Hematopoietic multipotent progenitor cell (in vitro differentiated cells): ENCODE data around the gene RRP1B. TPM values are rescaled to one million over a fixed set of nuclear protein-coding genes. Genes with fewer than 3 reads are reported as not detected.
"Not testable (repeated sequence)": the region's sequence is repeated elsewhere in the genome, so short reads cannot be mapped to it uniquely, and the experiment has no call there.

Experiments used
- DNase-seq, 3 donors: peaks; one replicate each; pipeline ENCODE4 v3.0.0-alpha.2; 2011 to 2015; ENCODE audit warnings: low read depth in 2 of 3, low spot score in 2 of 3
- total RNA-seq: library from RNA; depleted of rRNA; stranded (reverse); fragments of >200 nt; gene quantifications from one replicate; pipeline ENCODE4 v1.2.3, GENCODE V29; 2012

Gene RRP1B
- total RNA-seq, 1 donor = 17.8 TPM

DNA sequence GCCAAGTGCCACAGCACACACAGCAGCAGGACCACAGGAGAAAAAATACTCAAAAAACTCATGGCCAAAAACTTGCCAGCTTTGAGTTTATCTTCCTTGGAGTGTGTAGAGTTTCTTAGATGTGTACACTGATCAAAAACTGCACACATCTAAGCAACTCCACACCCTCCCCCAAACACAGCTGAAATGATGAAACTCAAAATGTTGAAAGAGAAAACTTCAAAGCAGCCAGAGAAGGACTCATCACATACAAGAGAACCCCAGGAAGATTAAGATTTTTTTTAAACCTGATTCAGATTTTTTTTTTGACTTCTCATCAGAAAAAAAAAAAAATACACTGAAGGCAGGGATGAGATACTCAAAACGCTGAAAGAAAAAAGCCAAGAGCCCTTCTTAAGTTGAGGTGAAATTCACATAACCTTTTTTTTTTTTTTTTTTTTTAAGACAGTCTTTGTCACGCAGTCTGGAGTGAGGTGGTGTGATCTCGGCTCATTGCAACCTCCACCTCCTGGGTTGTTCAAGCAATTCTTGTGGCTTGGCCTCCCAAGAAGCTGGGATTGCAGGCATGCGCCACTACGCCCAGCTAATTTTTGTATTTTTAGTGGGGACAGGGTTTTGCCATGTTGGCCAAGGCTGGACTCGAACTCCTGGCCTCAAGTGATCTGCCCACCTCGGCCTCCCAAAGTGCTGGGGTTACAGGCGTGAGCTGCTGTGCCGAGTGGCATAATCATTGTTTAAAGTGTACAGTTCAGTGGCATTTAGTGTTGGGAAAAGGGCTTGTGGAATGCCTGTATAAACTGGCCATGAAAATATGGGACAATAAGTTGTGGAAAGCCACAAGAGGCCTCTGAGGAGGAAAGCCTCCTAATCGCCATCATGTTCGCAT is 38.6 kb downstream of the RRP1B start:
- DNase-seq = no peak

DNA sequence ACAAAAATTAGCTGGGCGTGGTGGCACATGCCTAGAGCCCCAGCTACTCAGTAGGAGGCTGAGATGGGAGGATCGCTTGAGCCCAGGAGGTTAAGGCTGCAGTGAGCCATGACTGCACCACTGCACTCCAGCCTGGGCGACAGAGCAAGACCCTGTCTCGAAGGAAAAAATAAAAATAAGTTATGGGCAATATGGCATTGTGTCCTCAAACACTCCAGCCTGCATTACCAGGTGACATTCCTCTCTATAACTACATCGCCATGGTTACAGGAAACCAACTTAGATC is 40.1 kb downstream of the RRP1B start:
- DNase-seq = not testable (repeated sequence)

DNA sequence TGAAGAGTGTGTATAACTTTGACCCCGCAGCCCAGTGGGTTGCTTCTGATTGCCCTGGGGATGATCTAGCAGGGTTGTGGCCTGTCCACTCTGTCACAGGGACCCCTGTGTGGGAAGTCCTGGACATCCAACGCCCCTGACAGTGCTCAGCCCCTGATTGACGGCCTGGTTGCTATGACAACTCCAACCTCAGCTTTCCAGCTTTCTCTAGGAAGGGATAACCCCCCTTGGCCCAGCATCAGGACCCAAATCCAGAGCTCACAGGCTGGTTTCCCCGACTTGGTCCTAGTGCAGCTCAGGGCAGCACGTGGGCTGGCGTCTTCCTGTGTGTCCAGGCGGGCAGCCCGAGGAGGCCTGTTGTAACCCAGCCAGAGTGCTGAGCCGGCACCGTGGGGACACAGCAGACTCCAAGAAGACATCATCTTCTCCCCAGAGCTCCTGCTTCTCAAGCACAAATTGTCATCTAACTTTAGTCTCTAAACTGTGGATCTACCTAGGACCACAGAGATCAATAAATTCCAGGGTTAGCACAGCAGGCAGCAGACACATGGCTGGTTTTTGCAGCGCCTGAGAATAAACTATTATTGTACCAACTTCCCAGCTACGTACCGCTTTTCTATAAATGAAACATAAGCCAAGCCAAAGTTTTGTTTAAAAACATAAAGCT is 40.7 kb downstream of the RRP1B start:
- DNase-seq = no peak

DNA sequence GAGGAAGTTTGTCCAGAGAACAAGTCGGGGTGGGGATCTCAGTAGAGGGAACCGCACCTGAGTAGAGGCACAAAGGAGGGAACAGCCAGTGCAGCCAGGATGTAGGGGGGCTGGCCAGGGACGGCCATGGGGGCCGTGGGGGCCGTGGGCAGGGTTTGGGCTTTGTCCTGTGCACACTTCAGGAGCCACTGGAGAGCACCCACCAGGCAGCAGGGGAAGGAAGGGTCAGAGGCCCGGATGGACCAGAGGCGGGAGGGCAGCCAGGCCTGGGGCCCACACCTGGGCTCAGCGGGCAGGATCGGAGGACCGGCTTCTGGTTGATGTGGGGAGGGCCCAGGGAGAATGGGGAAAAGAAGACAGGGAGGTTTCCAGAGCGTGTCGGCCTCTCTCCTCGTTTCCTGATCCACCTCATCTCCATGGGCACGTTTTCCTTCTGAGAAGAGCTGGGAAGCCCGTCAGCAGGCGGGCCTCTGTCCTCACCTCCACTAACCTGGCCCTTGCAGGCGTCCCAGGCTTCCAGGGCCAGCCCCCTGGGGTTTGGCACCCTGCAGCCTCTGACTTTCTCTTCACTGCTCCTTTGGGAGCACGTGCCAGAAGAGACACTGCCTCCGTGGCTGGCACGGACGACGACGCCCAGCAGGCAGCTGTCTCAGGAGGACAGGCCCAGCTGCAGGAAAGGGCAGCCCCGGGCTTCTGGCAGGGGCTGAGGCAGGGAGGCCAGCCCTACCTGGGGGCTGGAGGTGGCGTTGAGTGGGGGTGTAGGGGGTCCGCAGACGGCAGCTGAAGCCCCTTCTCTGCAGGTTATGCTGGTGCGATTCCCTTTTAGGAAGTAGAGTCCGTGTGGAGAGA is 42.8 kb downstream of the RRP1B start:
- no peak for DNase-seq

DNA sequence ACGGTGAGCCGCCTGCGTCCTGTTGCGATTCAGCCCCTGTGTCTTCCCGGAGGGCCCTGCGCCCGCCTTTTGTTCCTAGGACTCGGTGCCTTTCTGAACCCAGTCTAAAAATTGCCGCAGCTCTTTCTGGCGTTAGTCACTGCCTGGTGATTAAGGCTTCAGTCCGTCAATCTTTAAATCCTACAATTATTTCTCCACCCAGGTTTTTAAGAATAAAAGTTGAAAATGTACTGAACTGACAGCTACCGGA is 43.4 kb downstream of the RRP1B start:
- no peak for DNase-seq

DNA sequence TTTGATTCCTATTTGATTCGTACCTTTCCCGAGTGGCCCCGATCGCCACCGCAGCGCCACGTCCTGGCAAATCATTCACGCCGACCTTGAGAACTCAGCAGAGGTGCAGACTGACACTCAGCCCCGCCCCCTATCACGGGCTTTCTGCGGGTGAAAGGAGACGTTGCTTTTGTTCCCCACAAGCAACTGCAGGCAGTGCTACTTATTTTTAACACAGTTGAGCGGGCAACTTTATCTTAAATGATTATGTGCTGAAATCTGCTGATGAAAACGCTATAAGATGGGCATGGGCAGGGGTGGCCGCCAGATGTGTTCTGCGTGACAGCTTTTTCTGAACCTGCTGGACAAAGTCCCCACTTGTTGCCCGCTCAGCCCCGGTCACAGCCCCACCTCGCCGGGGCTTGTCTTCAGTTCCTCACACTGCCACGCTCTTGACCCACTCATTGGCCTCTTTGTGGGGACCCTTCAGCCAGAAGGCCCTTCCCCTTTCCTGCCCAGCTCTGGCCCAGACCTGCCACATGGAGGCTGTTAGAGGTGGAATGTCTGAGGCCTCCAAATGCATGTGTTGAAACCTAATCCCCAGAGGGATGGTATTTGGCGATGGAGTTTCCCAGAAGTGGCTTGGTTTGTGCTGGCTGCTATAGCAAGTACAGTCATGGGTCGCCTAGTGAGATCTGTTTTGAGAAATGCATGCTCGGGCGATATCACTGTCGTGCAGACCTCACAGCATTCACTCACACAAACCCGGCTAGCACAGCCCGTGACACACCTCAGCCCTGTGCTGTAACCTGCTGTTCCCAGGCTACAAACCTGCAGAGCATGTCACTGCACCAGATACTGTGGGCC is 43.9 kb downstream of the RRP1B start:
- peak in 2 of 3 donors; percentile 41 to 49 for DNase-seq

DNA sequence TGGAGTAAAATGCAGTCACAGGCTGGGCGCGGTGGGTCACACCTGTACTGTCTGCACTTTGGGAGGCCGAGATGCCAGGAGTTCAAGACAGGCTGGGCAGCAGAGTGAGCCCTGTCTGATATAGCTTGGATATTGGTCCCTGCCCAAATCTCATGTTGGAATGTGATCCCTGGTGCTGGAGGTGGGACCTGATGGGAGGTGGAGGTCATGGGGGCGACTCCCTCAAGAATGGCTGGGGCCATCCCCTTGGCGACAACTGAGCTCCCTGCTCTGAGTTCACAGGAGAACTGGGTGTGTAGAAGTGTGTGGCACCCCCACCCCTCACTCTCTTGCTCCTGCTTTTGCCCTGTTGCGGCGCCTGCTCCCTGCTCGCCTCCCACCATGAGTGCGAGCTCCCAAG is 48.1 kb downstream of the RRP1B start:
- DNase-seq = no peak

DNA sequence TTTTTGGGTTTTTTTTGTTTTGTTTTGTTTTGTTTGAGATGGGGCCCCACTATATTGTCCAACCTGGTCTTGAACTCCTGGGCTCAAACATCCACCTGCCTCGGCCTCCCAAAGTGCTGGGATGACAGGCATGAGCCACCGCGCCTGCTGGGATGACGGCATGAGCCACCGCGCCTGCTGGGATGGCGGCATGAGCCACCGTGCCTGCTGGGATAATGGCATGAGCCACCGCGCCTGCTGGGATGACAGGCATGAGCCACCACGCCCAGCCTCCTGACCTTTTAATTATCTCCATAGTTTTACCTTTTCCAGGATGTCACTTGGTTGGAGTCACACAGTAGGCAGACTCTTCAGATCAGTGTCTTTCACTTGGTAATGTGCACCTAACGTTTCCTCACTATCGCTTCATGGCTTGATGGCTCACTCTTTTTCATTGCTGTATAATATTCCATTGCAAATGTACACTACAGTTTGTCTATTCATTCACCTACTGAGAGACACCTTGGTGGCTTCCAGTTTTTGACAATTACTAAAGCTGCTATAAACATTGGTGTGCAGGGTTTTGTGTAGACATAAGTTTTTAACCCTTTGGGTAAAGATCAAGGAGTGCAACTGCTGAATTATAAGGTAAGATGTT is 49.5 kb downstream of the RRP1B start:
- DNase-seq = no peak

DNA sequence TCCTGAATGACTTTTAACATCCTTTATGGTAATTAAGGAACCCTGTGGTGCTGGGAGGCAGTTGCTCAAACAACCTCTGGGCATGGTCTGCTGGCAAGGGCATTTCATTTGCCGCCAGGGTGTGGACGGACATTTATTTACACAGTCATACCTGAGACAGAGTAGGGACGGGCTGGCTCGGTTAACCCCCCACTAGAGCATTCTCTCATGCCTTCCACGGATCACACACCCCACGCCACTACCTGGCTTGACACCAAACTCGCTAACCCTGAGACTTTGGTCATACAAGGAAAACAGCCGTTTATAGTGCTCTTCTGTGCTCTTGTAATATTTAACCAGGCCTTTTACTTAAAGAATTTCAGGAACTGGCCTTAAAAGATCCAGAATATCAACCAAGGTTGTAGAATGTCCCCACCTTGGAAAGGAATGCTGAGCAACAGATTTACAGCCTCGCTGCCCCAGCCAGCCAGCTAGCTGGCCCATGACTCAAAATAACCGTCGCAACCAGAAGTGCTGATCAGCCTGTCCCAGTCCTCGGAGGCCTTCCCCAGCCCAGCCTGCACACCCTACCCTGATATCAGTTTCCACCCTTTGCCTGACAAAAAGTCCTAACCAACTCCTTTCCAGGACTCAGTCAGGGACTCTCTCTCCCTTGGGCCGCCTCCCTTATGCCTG is 53.0 kb downstream of the RRP1B start:
- DNase-seq = no peak

DNA sequence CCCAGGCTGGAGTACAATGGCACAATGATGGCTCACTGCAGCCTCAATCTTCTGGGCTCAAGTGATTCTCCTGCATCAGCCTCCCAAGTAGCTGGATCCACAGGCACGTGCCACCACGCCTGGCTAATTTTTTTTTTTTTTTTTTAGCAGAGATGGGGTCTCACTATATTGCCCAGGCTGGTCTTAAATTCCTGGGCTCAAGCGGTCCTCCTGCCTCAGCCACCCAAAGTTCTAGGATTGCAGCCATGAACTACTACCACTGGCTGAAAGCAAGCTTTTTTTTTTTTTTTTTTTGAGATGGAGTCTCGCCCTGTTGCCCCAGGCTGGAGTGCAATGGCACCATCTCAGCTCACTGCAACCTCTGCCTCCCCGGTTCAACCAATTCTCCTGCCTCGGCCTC is 53.8 kb downstream of the RRP1B start:
- not testable (repeated sequence) for DNase-seq

DNA sequence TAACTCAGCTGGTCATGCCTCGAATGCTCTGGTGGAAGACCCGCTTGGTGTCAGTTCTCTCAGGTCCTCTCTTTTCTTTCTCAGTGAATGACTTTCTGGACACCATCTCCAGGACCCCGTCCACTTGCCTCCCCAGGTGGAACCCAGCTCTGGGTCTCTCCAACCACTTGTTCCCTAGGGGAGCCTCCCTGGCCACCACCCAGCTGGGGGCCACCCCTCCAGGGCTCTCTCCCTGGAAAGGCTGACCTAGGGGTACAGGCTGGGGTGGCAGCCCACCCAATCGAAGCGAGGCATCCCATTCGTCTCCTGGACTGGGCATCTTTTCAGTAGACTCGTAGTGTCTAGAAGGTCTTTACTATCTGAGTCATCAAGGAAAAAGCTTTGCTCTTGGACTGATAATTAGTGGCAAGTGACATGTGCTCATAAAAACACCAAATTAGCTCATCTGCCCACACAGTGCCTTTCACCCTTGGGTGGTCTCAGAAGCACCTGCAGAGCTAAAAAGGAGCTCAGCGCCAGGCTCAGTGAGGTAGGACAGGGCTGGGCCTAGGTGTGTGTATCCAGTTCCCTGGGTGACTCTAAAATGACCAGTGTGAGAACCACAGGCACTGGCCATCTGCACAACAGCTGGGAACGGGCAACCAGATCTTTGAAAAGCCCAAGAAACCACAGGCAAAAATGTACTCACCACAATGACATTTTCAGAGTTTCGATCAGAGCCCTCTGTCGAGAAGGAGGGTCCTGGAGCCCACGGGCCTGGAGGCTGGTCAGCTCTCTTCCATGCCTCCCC is 57.2 kb downstream of the RRP1B start:
- no peak for DNase-seq

DNA sequence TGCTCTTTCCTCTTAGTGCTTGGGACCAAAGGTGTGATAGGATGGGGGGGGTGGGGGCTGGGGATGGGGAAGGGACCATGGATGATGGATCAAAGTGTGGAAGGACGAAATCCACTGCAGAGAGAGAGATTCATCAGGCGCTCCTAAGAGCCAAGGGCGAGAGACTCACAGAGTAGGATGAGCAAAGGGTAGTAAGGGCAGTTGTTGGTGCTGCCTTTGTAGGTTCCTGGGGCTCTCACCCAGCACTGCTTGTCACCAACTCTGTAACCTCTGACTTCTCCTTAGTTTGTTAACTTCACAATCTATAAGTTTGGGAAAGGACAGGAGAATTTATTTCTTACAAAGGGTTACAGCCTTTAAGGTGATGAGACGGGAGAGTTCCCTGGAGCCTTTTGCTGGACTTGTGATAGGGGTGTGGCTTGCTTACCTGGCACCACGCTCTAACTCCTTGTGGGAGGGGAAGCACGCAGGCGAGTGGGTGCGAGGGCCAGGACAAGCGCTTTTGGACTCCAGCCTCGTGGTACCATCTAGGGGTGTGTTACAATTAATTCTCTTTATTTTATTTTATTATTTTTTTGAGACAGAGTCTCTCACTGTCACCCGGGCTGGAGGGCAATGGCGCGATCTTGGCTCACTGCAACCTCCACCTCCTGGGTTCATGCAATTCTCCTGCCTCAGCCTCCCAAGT is 58.0 kb downstream of the RRP1B start:
- DNase-seq = no peak

DNA sequence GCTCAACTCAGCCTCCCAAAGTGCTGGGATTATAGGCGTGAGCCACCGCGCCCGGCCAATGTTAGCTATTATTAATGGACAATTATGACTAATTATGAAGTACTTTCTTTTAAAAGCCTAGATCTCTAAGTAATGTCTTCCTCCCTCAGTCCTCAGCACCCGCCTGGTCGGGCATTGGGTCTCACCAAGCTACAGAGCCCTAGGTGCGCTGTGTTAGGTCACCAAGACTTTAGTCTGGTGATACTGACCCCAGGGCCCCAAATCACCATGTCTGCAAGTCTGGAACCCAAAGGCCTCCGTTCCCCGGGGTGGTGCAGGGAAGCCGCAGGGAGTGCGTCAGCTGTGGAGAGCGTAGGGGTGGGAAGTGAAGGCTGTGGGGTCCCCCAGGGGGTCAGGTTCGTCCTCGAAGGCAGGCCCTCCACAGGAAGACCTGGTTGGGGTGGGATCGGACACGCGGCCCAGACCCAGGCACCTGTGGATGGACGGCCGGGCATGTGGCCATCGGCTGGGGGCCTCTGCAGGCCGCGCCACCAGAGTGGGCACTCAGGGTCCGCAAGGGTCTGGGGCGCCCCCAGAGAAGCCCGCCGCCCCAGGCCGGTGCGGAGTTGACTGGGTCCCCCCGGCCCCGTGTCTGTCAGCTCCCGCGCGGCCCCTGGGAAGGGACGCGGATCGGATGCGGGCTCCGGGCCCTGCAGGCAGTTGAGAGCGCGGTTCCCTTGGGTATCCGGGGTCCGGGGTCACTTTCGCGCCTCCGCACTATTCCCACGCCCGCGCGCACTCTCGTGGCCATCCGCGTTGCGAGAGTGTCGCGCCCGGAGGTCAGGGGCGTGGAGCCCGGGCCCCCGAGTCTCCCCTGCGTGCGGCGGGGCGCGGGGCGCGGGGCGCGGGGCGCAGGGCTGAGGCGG is 58.9 kb downstream of the RRP1B start:
- no peak for DNase-seq

DNA sequence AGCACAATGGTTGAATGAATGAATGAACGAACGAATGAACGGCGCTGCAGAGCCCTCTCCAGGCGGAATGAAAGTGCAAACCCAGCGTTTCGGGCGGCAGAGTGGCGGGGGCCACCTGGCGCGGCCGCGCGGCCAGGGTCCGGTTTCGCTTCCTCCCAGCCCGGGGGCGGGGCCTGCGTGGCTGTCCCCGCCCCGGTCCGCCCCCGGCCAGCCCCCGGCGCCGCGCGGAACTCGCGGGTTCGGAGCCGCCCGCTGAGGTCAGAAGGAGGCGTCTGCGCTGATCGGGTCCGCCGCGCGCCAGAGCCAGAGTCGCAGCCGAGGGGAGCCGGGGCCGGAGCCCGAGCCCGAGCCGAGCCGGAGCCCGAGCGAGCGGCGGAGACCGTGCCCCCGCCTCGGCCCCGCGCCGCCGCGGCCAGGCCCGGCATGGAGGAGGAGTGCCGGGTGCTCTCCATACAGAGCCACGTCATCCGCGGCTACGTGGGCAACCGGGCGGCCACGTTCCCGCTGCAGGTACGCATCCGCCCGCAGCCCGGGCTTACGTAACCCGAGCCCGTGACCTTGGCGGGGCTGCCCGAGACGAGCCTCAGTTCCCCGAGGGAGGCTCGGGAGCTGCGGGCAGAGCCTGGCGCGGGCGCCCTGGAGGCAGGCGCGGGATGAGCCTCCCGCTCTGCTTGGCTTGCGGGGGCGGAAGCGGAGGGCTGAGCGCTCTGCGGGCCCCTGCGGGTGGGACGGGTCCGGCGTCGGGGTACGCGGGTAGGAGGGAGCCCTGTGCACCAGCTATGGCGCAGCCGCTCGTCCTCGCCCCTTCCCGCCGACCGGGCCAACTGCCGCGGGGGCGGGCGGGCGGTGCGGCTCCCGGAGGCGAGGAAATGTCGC is 59.8 kb downstream of the RRP1B start, which contains the start of gene PDXK:
PDXK (plus strand) TSS at position 258 of the 876 bp plus-strand sequence; CDS start at position 424, 166 bp downstream.
- DNase-seq = peak; percentile 65 to 77 (median 71)

DNA sequence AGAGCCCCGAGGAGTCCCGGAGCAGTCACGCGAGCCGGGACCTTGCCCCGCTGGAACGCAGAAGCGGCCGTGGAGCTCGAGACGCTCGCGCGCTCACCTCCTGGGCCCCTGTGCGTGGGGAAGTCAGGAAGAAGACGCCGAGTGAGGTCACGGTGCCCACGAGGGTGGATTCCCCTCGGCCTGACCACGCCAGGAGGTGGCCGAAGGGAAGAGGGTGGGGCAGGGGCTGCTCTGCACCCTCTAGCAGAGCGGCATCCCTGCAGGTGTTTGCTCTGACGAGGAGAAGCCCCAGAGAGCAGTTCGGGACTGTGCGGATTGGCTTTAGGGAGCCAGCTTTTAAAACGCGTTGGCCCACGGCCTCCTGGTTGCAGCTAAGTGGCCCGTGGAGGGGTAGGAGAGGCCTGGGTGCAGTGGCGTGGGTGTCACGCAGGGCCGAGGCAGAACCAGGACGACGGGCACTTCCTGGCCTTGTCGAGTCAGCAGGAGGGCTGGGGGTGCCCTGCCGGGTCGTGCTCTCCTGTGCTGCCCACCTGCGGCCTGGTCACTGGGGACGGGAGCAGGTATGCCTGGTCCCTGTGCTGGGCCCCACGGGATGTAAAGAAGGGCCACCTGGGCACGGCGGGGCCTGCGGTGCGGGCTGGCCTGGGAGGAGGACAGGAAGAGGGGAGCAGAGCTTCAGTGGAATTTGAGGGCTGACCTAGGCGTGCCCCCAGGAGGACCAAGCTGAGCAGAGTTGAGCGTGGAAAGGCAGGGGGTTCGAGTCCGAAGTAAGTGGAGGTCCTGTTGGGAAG is 60.6 kb downstream of the RRP1B start:
- DNase-seq = no peak
